Skeletal muscle tissue (tissue), 4 donors: ENCODE results near the gene COL2A1. TPM values are rescaled to one million over a fixed set of nuclear protein-coding genes. Genes with fewer than 3 reads are reported as not detected.

Experiments
- H3K27ac ChIP-seq: one replicate; pipeline ENCODE4 v1.7.0; 2013; ENCODE audit warnings: mild to moderate bottlenecking, low read depth, low read length, inconsistent platforms
- H3K27me3 ChIP-seq, 3 donors: one replicate each; pipeline ENCODE4 v1.7.0; 2013; ENCODE audit warnings: low read length in 3 of 3; ENCODE audit not compliant: control insufficient read depth in 3 of 3, insufficient read depth in 3 of 3
- H3K36me3 ChIP-seq, 3 donors: one replicate each; pipeline ENCODE4 v1.7.0; 2013; ENCODE audit warnings: low read length in 3 of 3; ENCODE audit not compliant: control insufficient read depth in 3 of 3, insufficient read depth in 3 of 3
- H3K4me1 ChIP-seq, 3 donors: one replicate each; pipeline ENCODE4 v1.7.0; 2013; ENCODE audit warnings: low read length in 3 of 3, mild to moderate bottlenecking in 3 of 3; ENCODE audit not compliant: control insufficient read depth in 3 of 3, insufficient read depth in 3 of 3
- H3K4me3 ChIP-seq, 3 donors: one replicate each; pipeline ENCODE4 v1.7.0; 2013; ENCODE audit warnings: low read length in 3 of 3
- H3K9ac ChIP-seq, 3 donors: one replicate each; pipeline ENCODE4 v1.7.0; 2013; ENCODE audit warnings: low read length in 3 of 3, mild to moderate bottlenecking in 3 of 3, moderate library complexity in 2 of 3, low read depth in 1 of 3
- H3K9me3 ChIP-seq, 3 donors: one replicate each; pipeline ENCODE4 v1.7.0; 2013; ENCODE audit warnings: low read length in 3 of 3; ENCODE audit not compliant: control insufficient read depth in 3 of 3
- total RNA-seq: library from RNA; depleted of rRNA; stranded (reverse); fragments of >200 nt; gene quantifications from one replicate; pipeline ENCODE4 v1.2.3, GENCODE V29; 2014
- donor health status: Osteomylitis.

COL2A1 gene
- total RNA-seq, 1 donor from 2014 or later, result 88.2 TPM

DNA sequence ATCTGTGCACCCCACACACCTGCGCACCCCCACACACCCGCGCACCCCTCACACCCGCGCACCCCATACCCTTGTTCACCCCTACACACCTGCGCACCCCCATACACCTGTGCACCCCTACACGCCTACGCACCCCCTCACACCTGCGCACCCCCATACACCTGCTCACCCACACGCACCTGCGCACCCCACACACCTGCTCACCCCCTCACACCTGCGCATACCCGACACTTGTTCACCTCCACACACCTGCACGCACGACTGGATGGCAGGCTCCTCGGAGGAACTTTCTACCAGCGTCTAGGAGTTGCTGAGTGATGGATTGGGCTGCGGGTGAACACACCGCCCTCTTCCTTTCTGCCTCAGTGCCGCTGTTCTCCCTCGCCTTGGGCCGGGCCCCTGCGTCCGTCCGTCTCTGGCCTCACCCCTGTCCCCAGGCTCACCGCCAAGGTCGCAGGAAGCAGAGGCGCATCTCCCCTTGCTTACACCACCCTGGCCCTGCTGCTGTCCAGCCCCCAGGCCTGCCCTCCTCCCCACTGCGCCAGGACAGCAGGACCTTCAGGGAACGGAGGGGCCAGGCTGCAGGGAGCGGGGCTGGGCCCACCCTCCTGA lies 61.6 kb downstream of the COL2A1 start:
- no peaks in the 10 kb centered on the region for H3K36me3 ChIP-seq
- no peak overlapping the region for H3K9ac ChIP-seq
- no peak overlapping the region for H3K4me3 ChIP-seq
- no peak overlapping the region for H3K27ac ChIP-seq
- peaks cover 10 to 29% (median 17%) of the 10 kb centered on the region in 3 donors for H3K27me3 ChIP-seq
- H3K9me3 ChIP-seq, result no peaks in the 10 kb centered on the region
- peaks cover 0 to 3% (median 0%) of the 10 kb centered on the region in 3 donors for H3K4me1 ChIP-seq

DNA sequence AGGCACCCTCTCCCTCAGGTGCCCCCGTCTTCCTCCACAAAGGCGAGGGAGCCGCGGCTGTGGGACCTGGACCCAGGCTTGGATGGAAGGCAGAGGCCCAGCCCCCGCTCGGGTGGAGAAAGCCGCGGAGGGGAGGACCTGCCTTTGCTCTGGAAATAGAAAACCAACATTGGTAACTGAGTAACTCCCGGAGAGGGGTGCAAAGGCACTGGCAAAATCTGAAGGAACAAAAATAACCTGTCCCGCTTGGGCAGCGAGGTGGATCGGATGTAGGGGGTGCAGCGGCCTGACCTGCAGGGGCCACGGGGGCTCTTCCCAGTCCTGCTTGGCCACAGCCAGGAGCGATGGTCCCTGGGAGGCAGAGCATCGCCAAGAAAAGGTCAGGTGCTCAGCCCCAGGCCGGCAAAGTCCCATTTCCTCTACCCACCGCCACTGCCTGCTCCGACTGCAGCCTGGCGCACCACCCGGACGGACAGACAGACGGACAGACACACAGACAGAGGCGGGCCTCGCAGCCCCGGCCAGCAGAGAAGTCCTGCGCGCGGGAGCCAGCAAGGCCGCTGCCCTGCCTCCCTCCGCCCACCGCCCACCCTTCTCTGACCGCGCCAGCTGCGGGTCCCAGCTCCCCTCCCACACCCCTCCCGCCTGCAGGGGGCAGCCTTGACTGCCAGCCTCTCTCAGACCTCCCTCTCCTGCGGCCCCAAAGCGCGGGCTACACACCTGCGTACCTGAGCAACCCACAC lies 62.2 kb downstream of the COL2A1 start:
- Histone ChIP-seq H3K27me3 (peaks cover 10 to 29% (median 17%) of the 10 kb centered on the region in 3 donors), H3K4me1 (peaks cover 0 to 3% (median 0%) of the 10 kb centered on the region in 3 donors), H3K4me3 (peak overlapping the region in 1 of 3 donors; percentile 6), H3K27ac (no peak overlapping the region), H3K9me3 (no peaks in the 10 kb centered on the region), H3K9ac (peak overlapping the region in 1 of 3 donors; percentile 33), H3K36me3 (no peaks in the 10 kb centered on the region)

DNA sequence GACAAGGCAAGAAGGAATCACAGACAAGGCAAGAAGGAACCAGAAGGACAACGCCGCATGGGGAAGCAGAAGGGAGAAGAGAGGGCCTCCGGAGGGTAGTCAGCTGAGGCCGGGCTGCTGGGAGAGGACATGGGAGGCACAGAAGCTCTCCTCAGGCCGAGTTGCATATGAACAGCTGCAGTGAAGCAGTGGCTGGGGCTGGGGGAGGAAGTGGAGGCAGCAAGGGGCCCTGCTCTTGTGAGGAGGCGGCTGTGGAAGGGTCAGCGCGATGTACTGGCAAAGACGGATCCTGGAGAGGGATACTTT lies 62.8 kb downstream of the COL2A1 start:
- peaks cover 0 to 3% (median 0%) of the 10 kb centered on the region in 3 donors for H3K4me1 ChIP-seq
- no peaks in the 10 kb centered on the region for H3K36me3 ChIP-seq
- no peak overlapping the region for H3K27ac ChIP-seq
- H3K9ac ChIP-seq, result no peak overlapping the region
- H3K4me3 ChIP-seq, result no peak overlapping the region
- H3K9me3 ChIP-seq, result no peaks in the 10 kb centered on the region
- H3K27me3 ChIP-seq, result peaks cover 10 to 29% (median 17%) of the 10 kb centered on the region in 3 donors

DNA sequence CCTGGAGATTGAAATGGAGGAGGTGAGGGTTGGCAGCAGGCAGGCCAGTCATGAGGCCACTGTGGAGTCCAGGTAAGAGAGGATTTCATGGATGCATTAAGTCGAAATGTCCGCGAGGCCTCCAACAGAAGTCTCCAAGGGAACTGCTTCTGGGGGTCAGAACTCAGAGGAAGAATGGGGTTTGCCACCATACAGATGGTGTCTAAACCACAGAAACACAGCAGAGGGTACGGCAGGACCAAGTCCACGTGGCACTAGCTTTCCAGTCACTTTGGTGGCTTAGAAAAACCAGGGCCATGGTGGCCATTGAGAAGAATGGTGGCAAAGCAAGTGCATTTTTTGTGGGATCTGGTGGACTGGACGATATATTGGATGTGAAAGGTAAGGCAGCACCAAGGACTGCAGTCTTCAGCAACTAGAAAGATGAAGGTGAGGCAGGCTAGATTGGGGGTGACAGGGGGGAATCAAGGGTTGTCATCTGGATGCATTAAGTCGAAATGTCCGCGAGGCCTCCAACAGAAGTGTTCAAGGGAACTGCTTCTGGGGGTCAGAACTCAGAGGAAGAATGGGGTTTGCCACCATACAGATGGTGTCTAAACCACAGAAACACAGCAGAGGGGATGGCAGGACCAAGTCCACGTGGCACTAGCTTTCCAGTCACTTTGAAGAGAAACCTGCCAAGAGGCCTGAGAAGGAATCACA lies 63.4 kb downstream of the COL2A1 start:
- Histone ChIP-seq H3K4me3 (no peak overlapping the region), H3K4me1 (peaks cover 0 to 3% (median 0%) of the 10 kb centered on the region in 3 donors), H3K9ac (no peak overlapping the region), H3K9me3 (no peaks in the 10 kb centered on the region), H3K27ac (no peak overlapping the region), H3K36me3 (no peaks in the 10 kb centered on the region), H3K27me3 (peaks cover 10 to 29% (median 17%) of the 10 kb centered on the region in 3 donors)

DNA sequence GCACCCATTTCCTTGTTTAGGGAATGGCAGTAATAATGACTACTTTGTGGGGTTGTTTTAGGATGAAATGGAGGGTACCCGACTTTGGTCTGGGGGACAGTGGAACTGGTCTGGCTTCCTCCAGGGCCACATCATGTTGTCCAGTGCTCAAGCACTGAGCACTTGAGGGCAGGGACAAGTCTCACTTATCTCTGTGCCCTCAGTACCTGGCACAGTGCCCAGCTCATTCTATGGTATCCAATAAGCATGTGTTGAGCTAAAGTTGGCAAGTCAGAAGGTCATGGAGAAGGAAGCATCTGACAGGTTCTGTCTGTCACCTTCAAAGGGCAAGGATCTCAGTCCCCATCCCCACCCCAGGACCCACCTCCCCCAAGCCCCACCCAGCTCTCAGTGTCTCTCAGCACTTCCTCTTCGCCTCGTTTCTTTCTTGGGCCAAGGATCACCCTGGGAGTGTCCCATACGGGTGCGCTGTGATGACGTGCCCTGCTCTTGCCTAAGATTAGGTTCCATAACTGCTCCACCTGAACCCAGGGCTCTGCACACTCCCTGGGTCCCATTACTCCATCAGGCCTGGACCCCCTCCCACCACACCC lies 65.2 kb downstream of the COL2A1 start:
- peaks cover 3 to 13% (median 9%) of the 10 kb centered on the region in 3 donors for H3K4me1 ChIP-seq
- H3K4me3 ChIP-seq, result no peak overlapping the region
- H3K27ac ChIP-seq, result no peak overlapping the region
- no peaks in the 10 kb centered on the region for H3K9me3 ChIP-seq
- peaks cover 10 to 24% (median 17%) of the 10 kb centered on the region in 3 donors for H3K27me3 ChIP-seq
- no peaks in the 10 kb centered on the region for H3K36me3 ChIP-seq
- H3K9ac ChIP-seq, result no peak overlapping the region

DNA sequence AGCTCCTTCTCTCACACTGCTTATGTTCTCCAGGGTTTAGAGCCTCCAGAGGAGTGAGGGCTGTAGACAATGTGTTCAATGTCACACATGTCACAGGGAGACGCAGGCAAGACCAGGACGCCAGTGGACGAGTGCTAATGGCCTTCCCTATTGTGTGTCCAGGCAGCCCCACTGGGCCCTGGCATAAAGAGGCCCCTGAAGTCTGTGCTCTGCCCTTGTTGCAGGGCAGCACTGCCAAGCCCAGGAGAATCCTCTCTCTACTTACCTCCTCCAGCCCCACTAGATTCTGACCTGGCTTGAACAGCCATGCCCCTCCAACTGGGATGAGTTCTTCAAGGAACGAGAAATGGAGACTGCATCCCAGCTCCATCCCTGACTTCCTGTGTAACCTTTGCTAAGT lies 65.7 kb downstream of the COL2A1 start:
- Histone ChIP-seq H3K4me1 (peaks cover 3 to 13% (median 9%) of the 10 kb centered on the region in 3 donors), H3K27ac (no peak overlapping the region), H3K9me3 (no peaks in the 10 kb centered on the region), H3K9ac (no peak overlapping the region), H3K4me3 (no peak overlapping the region), H3K27me3 (peaks cover 10 to 22% (median 17%) of the 10 kb centered on the region in 3 donors), H3K36me3 (no peaks in the 10 kb centered on the region)

DNA sequence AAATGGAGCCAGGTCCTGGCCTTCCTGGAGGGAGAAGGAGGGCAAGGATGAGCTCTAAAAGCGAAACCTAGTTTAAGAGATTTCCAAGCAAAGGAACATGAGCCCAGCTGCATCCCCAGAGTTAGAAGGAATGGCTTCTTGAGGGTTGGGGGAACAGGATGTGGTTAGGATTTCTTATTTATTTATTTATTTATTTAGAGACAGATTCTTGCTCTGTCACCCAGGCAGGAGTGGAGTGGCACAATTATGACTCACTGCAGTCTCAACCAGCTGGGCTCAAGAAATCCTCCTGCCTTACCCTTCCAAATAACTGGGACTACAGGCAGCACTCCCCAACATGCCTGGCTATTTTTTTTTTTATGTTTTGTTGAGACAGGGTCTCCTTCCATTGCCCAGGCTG lies 66.2 kb downstream of the COL2A1 start:
- H3K27ac ChIP-seq, result no peak overlapping the region
- no peak overlapping the region for H3K9ac ChIP-seq
- H3K9me3 ChIP-seq, result no peaks in the 10 kb centered on the region

DNA sequence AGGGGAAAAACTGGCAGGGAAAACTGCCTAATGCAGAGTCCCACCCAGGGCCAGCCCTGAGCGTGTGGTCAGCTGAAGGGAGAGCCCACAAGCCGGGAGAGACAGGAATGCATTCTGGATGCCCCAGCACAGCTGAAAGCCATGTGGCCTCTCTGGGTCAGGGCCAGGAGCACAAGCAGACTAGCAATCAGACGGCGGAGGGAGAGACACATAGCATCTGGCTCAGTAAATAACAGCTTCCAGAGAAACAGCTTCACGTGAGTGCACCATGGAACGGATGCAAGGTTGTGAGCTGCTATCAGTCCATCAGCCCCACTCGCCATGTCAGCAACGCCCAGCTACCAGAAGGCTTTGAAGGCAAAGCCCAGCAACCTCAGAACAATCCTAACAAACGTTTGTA lies 69.1 kb downstream of the COL2A1 start:
- no peaks in the 10 kb centered on the region for H3K36me3 ChIP-seq
- H3K27me3 ChIP-seq, result no peaks in the 10 kb centered on the region
- H3K9me3 ChIP-seq, result no peaks in the 10 kb centered on the region
- no peak overlapping the region for H3K27ac ChIP-seq
- peaks cover 3 to 9% (median 9%) of the 10 kb centered on the region in 3 donors for H3K4me1 ChIP-seq
- H3K4me3 ChIP-seq, result no peak overlapping the region
- H3K9ac ChIP-seq, result peak overlapping the region in 1 of 3 donors; percentile 33

More for the DNA sequence above, 66.2 kb downstream of the COL2A1 start:
- H3K4me3 ChIP-seq, result no peak overlapping the region
- H3K27me3 ChIP-seq, result peaks cover 10 to 17% (median 13%) of the 10 kb centered on the region in 3 donors
- no peaks in the 10 kb centered on the region for H3K36me3 ChIP-seq
- H3K4me1 ChIP-seq, result peaks cover 3 to 13% (median 9%) of the 10 kb centered on the region in 3 donors

DNA sequence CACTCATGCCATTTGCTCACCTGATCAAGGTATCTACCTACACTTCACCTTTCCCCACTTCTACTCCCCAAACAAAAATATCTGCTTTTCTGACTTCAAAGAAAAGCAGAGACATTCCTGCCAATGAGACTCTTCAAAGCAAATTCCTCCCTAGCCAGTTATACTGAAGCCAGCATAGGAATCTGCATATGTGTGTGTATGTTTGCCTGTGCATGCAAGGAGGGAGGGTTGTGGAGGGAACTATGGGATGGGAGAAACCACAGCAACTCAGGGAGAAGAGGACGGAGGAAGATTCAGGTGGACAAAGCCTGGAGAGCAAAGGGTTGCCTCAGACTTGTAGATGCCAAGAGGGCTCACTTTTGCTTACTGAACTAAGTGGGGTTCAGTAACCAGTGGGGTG lies 73.1 kb downstream of the COL2A1 start:
- Histone ChIP-seq H3K9ac (no peak overlapping the region), H3K36me3 (no peaks in the 10 kb centered on the region), H3K4me1 (peaks cover 3 to 9% (median 9%) of the 10 kb centered on the region in 3 donors), H3K27ac (no peak overlapping the region), H3K9me3 (no peaks in the 10 kb centered on the region), H3K4me3 (no peak overlapping the region), H3K27me3 (peaks cover 0 to 9% (median 0%) of the 10 kb centered on the region in 3 donors)
